Peyer's patch (tissue), 4 donors: ENCODE results near the gene MIA3.

Experiments
- CTCF ChIP-seq, 6 experiments: fragments of 450-650 bp in 4 of 6; fragments of 200-600 bp in 2 of 6; sonication (generic) in 1 of 6; IDR thresholded peaks; one replicate each; pipeline ENCODE4 v1.5.1; 2017 to 2019; ENCODE audit warnings: antibody characterized with exemption in 6 of 6, mild to moderate bottlenecking in 3 of 6, moderate library complexity in 1 of 6
- POLR2A ChIP-seq, 2 donors: fragments of 450-650 bp; IDR thresholded peaks; one replicate each; pipeline ENCODE4 v1.5.1; 2017; ENCODE audit warnings: antibody characterized with exemption in 2 of 2, mild to moderate bottlenecking in 2 of 2, moderate library complexity in 2 of 2

GRCh38 chr1:222697826-222698225 is 79.9 kb downstream of the MIA3 start:
- no peak for TF ChIP-seq CTCF (IDR thresholded peaks at IDR 0.05)
- no peak for TF ChIP-seq POLR2A (IDR thresholded peaks at IDR 0.05)
